Lower lobe of right lung (tissue), 2 donors: ENCODE measurements around the gene SGCA. TPM values are rescaled to one million over a fixed set of nuclear protein-coding genes. Genes with fewer than 3 reads are reported as not detected.
A peak's percentile ranks its signal among the peaks of the same experiment; 100 is the strongest.

ENCODE experiments used
- ATAC-seq, 2 donors: fragments of 200-7000 bp; cut with Tn5 transposase; one replicate each; pipeline ENCODE4 v1.9.1; 2020 to 2022; ENCODE audit warnings: mild to moderate bottlenecking in 2 of 2, moderate library complexity in 2 of 2
- DNase-seq: peaks from one replicate; pipeline ENCODE4 v3.0.0-alpha.2; 2020
- H3K27ac ChIP-seq: fragments of 200-600 bp; one replicate; pipeline ENCODE4 v1.8.0; 2022
- H3K27me3 ChIP-seq: fragments of 200-600 bp; one replicate; pipeline ENCODE4 v1.8.0; 2022; ENCODE audit warnings: low read depth
- H3K36me3 ChIP-seq: fragments of 200-600 bp; one replicate; pipeline ENCODE4 v1.8.0; 2022; ENCODE audit warnings: mild to moderate bottlenecking
- H3K4me1 ChIP-seq: fragments of 200-600 bp; one replicate; pipeline ENCODE4 v1.8.0; 2022
- H3K4me3 ChIP-seq: fragments of 200-600 bp; one replicate; pipeline ENCODE4 v1.8.0; 2022; ENCODE audit warnings: mild to moderate bottlenecking
- H3K9me3 ChIP-seq: fragments of 200-600 bp; one replicate; pipeline ENCODE4 v1.8.0; 2022
- intact Hi-C: fragments of 100-400 bp; cut with DNase I; formaldehyde crosslinking; loops from one replicate; pipeline ENCODE4 v1.11.0; 2022
- total RNA-seq: library from RNA; stranded (reverse); fragmentation: NEBNext Ultra II Directional; extraction: Animal tissue kit (Norgen Biotek cat#: 25700); gene quantifications from one replicate; pipeline ENCODE4 v1.2.1, GENCODE V29; 2021
- TF ChIP-seq, protein P1 (sequence below): fragments of 200-600 bp; IDR thresholded peaks from one replicate; pipeline ENCODE4 v1.8.0; 2022; ENCODE audit warnings: antibody characterized with exemption, mild to moderate bottlenecking
- donor health status: DM: no; HTN: yes; CAD: no; lungs with severe emphysema.

Gene SGCA
- total RNA-seq, 1 donor from 2014 or later: 9.1 TPM

DNA sequence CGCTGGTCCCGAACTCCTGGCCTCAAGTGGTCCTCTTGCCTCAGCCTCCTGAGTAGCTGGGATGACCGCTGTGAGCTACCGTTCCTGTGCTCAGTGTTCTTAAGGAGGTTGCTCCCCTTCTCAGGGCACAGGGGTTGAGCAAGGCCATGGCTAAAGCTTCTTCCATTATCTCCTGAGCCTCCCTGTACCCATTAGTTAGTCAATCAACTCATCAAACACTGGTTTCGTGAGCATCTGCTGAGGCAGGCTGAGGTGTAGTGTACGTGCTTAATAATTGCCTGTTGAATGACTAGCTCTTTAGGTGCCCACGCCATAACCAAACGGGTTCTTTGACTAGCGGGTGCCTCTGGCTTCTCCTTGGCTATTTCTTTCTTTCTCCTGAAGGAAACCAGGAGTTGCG lies 11.7 kb downstream of the SGCA start:
- H3K4me3 ChIP-seq: peak overlapping the region; percentile 26
- peaks cover 25% of the 10 kb centered on the region for H3K4me1 ChIP-seq
- DNase-seq (no peak), ATAC-seq (no peak)
- intact Hi-C loops: no loop called here
- H3K27me3 ChIP-seq: no peaks in the 10 kb centered on the region
- peak overlapping the region; percentile 64 for H3K27ac ChIP-seq
- H3K9me3 ChIP-seq: no peaks in the 10 kb centered on the region
- H3K36me3 ChIP-seq: no peaks in the 10 kb centered on the region
- TF ChIP-seq, protein P1, sequence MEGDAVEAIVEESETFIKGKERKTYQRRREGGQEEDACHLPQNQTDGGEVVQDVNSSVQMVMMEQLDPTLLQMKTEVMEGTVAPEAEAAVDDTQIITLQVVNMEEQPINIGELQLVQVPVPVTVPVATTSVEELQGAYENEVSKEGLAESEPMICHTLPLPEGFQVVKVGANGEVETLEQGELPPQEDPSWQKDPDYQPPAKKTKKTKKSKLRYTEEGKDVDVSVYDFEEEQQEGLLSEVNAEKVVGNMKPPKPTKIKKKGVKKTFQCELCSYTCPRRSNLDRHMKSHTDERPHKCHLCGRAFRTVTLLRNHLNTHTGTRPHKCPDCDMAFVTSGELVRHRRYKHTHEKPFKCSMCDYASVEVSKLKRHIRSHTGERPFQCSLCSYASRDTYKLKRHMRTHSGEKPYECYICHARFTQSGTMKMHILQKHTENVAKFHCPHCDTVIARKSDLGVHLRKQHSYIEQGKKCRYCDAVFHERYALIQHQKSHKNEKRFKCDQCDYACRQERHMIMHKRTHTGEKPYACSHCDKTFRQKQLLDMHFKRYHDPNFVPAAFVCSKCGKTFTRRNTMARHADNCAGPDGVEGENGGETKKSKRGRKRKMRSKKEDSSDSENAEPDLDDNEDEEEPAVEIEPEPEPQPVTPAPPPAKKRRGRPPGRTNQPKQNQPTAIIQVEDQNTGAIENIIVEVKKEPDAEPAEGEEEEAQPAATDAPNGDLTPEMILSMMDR: no peak

DNA sequence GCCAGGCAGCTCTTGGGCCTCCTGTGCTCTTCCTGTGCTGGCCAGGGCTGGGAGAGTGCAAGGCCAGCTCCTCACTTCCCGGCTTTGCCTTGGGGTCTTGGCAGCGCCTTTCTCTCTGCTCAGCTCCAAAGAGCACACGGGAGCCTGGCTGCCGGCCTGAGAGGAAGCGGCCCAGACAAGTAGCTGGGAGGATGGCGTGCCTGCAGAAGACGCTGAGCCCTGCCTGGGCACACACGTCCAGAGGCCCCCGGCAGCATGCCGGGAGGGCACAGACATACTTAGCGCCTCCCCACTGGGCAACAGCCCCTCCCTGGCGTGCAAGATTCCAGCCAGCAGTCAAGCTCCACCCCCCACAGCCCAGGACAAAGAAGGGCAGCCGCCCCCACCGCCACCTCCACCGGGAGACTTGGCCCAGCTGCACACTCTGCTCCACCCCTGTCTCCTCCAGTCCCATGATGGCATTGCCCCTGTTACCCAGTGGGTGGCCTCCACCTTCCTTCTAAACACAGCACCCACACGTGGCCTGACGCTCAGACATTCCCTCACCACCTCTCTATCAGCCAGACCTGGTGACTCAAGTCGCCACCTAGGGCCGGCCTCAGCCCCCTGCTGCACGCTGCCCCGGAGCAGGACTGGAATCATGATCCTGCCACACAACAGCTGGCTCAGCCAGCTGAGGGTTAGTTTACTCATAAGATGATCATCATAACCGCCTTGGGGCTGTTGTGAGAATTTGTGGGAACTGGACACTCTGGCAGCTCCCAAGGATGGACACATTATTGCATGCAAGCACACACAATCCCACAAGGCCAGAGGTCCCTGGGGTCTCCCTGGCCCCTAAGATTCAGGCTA lies 12.4 kb downstream of the SGCA start:
- DNase-seq: peak; percentile 83
- Histone ChIP-seq H3K9me3 (no peaks in the 10 kb centered on the region), H3K4me3 (peak overlapping the region; percentile 26), H3K4me1 (peaks cover 21% of the 10 kb centered on the region), H3K36me3 (no peaks in the 10 kb centered on the region), H3K27me3 (no peaks in the 10 kb centered on the region), H3K27ac (peak overlapping the region; percentile 64)
- TF ChIP-seq, protein P1: peak; percentile 58
- intact Hi-C loops: no loop called here
- ATAC-seq: peak; percentile 91 to 92

DNA sequence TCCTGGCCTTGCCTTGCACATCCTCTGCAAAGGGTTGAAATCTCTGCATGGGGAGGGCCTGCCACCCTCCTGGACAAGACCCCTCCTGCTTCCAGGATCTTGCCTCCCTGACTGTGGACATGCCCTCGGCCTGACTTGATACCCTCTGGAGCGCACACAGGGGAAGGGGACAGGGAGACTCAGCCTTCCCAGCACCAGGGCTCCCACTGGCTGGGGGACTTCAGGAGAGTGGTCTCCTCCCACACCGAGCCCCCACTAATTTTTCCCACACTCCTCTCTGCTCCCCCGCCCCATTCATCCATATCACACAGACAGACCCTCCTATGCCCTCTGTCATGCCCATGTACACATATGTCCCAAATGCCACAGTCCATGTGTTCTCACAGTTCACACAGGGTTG lies 14.3 kb downstream of the SGCA start:
- DNase-seq (peak; percentile 13), ATAC-seq (no peak)
- TF ChIP-seq, protein P1: no peak
- no peaks in the 10 kb centered on the region for H3K27me3 ChIP-seq
- H3K4me1 ChIP-seq: peaks cover 26% of the 10 kb centered on the region
- no peaks in the 10 kb centered on the region for H3K36me3 ChIP-seq
- H3K4me3 ChIP-seq: no peak overlapping the region
- intact Hi-C loops: no loop called here
- no peaks in the 10 kb centered on the region for H3K9me3 ChIP-seq
- H3K27ac ChIP-seq: no peak overlapping the region

DNA sequence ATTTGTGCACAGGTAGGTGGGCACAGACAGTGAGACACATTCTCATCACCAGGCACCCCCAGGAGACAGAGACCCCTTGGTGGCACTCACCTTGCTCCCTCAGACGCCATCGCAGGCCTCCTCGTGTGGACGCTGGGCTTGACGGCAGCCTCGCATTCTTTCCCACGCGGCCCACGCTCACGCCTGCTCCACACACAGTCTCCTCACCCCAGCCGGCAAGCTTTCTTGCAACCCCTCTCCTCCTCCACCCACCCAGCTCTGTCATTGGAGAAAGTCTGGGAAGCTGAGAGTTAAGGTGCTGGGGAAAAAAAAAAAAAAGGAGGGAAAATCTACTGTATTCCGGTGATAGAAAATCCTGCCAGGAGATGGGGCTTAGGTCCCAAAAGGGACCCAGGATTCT lies 14.8 kb downstream of the SGCA start:
- no peak overlapping the region for H3K27ac ChIP-seq
- TF ChIP-seq, protein P1: no peak
- no peak for ATAC-seq
- no peak overlapping the region for H3K4me3 ChIP-seq
- no peaks in the 10 kb centered on the region for H3K9me3 ChIP-seq
- intact Hi-C loops: no loop called here
- peaks cover 26% of the 10 kb centered on the region for H3K4me1 ChIP-seq
- H3K27me3 ChIP-seq: no peaks in the 10 kb centered on the region
- peak; percentile 27 for DNase-seq
- peaks cover 1% of the 10 kb centered on the region for H3K36me3 ChIP-seq

DNA sequence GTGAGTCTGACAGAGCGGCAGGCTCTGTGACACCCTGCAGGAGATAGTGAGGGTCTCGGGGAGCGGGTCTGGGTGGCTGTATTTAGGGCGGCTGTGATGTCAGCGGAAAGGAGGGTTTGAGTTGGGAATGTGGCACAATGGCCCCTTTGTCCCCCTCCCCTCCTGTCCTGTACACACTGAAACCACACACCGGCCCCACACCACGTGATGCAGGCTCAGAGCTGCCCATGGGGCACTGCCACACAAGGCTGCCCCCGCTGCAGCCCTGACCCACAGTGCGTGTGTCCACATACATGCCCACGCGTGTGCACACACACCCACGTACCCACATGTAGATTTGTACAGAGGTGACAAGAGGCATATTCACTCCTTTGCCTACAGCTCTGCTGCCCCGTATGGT lies 15.3 kb downstream of the SGCA start:
- DNase-seq: peak; percentile 20
- Histone ChIP-seq H3K4me3 (no peak overlapping the region), H3K9me3 (no peaks in the 10 kb centered on the region), H3K36me3 (peaks cover 7% of the 10 kb centered on the region), H3K27ac (no peak overlapping the region), H3K27me3 (no peaks in the 10 kb centered on the region), H3K4me1 (peaks cover 26% of the 10 kb centered on the region)
- intact Hi-C loops: no loop called here
- TF ChIP-seq, protein P1: no peak
- ATAC-seq: no peak
